CD4-positive, alpha-beta T cell treated with Interferon alpha-2 for 1 hour (primary cell): ENCODE measurements around the gene FUT8.
"Not testable (repeated sequence)": the region's sequence is repeated elsewhere in the genome, so short reads cannot be mapped to it uniquely, and the experiment has no call there.

Experiments used
- DNase-seq, 2 donors: peaks; one replicate each; pipeline ENCODE4 v3.0.0-alpha.2; 2020 to 2022

Gene FUT8

GRCh38 chr14:65627315-65627714 is 214.8 kb downstream of the FUT8 start:
- no peak for DNase-seq

DNA sequence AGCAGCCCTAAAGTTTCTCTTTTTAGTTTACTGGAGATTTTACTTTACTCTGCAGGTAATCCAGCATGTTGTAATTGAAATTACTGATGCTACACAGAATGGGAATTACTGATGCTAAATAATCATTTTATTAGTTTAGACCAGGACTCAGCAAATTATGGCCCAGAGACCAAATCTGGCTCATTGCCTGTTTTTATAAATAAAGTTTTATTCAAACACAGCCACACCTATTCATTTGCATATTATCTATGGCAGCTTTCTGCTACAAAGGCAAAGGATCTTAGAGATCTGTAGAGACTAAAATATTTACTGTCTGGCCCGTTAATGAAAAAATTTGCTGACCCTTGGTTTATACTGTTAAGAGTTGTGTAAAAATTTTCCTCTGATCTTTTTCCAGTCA is 216.1 kb downstream of the FUT8 start:
- DNase-seq = no peak

DNA sequence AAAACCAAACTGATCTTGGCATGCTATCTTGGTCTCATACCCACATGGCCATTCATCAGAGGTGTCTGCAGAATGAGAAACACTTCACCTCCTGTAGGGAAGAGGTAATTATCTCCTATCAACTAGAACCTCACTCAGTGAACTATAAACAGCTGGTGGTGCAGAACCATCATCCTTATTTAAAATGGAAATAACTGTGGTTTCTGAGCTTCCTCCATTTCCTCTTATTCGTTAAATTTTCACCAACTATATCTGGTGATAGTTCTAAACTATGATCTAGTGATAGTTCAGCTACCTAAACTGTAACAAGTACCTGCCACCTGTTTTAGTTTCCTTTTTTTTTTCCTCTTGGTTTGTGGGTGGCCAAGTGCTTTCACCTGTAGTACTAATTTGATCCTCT is 218.5 kb downstream of the FUT8 start:
- DNase-seq = no peak

DNA sequence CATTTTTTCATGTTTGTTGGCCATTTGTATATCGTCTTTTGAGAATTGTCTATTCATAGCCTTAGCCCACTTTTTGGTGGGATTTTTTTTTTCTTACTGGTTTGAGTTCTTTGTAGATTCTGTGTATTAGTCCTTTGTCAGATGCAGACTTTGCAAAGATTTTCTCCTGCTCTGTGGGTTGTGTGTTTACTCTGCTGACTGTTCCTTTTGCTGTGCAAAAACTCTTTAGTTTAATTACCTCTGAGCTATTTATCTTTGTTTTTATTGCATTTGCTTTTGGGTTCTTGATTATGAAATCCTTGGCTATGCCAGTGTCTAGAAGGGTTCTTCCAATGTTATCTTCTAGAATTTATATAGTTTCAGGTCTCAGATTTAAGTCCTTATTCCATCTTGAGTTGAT is 220.0 kb downstream of the FUT8 start:
- DNase-seq = no peak

GRCh38 chr14:65633666-65634065 is 221.1 kb downstream of the FUT8 start:
- DNase-seq = not testable (repeated sequence)

- peak; percentile 5 to 36 for DNase-seq
These were observed 225.2 kb downstream of the FUT8 start for GRCh38 chr14:65637780-65638179.

GRCh38 chr14:65639216-65639615 is 226.7 kb downstream of the FUT8 start:
- DNase-seq = no peak

DNA sequence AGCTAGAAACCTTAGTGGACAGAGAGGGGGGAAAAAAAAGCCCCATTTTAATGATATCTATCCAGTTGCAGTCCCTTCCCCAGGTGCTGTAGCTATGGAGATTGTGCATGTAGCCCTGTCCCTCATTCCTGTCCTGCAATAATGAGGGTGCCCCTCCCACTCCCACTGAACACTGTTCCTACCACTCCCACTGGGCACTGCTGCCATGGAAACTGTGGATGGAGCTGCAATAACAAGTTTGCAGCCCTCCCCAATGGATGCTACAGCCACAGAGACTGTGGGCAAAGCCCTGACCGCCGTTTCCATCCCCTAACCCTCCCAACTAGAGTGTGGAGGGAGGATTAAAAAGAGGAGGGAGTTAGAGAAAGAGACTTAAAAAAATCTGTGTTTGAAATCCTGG is 238.3 kb downstream of the FUT8 start:
- no peak for DNase-seq

- DNase-seq = no peak
These were observed 244.0 kb downstream of the FUT8 start for GRCh38 chr14:65656554-65656953.

DNA sequence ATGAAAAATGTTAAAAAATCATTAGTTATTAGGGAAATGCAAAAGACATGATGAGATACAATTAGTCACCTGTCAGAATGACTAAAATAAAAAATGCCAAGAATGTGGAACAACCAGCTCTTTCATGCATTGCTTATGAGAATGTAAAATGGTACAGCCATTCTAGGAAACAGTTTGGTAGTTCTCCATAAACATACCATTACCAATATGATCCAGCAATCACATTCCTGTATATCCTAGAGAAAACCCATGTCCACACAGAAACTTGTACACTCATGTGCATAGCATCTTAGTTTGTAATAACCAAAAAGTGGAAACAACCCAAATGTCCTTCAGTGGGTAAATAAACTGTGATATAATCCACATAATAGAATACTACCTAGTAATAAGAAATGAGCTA is 245.7 kb downstream of the FUT8 start:
- DNase-seq = no peak

- DNase-seq = no peak
These were observed 249.3 kb downstream of the FUT8 start for GRCh38 chr14:65661865-65662264.

DNA sequence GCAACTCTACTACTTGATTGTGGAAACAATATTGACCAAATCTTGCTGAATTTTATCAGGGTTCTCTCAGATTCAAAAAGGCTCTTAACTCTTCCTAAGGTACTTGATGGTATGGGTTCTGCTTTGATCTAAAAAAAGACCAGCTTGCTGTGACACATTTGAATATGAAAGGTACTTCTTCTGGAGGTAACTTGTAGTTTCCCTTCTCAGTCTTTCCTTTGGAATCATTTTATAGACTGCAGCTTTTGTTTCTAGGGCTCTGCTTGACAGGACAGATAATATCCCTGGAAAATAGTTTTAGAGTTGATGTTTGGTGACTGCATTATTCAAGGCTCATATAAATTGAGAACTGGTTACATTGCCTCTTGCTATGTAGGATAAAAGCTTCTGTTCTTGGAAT is 251.9 kb downstream of the FUT8 start:
- DNase-seq = no peak

- no peak for DNase-seq
These were observed 264.0 kb downstream of the FUT8 start for GRCh38 chr14:65676361-65677014.

GRCh38 chr14:65685572-65685971 is 273.0 kb downstream of the FUT8 start:
- DNase-seq = no peak

DNA sequence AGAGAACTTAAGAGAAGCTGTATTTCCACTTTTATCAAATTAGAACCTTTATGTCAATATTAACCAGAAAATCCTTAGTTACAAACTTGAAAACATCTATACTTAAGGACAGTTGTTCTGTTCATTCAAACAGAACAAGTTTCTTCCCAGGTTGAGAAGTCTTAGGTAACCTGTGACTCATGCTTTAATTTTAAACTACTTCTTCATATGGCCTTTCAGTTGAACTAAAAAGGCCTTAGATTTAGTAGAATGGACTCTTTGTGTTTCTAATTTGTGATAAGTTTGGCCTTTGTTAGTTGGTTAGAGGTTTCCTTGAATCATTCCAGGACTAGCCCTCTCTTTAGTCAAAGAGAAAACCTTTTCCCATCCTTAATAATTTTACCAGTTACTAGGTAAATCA is 274.2 kb downstream of the FUT8 start:
- no peak for DNase-seq

GRCh38 chr14:65689070-65689469 is 276.5 kb downstream of the FUT8 start:
- DNase-seq = no peak

GRCh38 chr14:65692566-65692965 is 280.0 kb downstream of the FUT8 start:
- DNase-seq = not testable (repeated sequence)

GRCh38 chr14:65696801-65697200 is 284.3 kb downstream of the FUT8 start:
- no peak for DNase-seq

DNA sequence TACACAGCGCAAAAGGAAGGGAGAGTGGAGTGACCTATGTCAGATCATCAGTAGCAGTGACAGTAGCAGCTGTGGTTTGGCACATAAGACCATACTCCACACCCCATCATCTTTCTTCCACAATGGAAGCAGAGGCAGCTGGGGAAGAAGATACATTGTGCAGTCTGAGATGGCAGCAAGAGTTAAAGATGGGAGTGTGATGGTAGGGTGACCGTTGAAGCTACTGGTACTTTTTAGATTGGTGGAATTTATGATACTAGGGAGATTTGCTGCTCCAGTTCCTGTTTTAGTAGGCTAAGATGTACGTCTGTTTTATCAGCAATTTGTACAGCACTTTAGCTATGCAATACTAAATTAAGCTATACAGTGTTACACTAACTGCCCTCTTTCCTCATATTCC is 291.0 kb downstream of the FUT8 start:
- no peak for DNase-seq

- DNase-seq = no peak
These were observed 291.5 kb downstream of the FUT8 start for GRCh38 chr14:65703996-65704395.

DNA sequence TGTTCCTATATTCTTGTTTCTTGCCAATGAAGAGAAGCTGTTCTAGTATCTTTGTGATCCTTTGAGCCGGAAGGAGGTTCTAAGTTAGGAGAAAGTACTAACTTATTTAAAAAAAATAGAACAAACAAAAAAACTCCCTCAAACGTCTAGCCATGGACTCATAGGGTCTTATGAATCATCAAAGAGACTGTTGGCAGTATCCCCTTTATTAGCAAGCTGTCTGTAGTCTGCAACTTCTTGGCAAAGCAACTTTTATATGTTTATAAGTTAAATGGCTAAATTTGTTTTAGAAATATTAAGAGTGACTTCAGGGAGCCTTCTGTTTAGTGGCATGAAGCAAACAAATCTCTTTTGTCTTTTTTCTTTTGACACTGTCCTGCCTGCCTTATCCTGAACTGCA is 291.9 kb downstream of the FUT8 start:
- no peak for DNase-seq

- no peak for DNase-seq
These were observed 292.3 kb downstream of the FUT8 start for GRCh38 chr14:65704850-65705249.

DNA sequence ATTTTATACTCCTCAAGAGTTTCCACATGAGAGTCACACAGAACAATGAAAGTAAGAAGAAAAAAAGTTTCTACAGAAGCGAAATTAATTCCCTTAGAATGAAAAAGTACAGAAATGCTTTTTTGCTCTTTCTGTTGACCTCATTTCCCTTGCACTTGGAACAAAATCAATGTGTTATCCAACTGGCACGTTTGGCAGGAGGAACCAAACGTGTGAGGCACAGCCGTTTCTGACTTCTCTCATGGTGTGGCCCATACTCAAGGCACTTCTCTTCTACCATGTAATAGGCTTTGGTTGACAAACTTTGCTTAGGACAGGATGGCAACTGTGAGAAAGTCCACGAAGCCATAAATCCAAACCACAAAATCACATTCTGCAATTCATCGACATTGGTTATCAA is 297.0 kb downstream of the FUT8 start:
- DNase-seq = no peak

- DNase-seq = not testable (repeated sequence)
These were observed 304.3 kb downstream of the FUT8 start for GRCh38 chr14:65716813-65717212.

DNA sequence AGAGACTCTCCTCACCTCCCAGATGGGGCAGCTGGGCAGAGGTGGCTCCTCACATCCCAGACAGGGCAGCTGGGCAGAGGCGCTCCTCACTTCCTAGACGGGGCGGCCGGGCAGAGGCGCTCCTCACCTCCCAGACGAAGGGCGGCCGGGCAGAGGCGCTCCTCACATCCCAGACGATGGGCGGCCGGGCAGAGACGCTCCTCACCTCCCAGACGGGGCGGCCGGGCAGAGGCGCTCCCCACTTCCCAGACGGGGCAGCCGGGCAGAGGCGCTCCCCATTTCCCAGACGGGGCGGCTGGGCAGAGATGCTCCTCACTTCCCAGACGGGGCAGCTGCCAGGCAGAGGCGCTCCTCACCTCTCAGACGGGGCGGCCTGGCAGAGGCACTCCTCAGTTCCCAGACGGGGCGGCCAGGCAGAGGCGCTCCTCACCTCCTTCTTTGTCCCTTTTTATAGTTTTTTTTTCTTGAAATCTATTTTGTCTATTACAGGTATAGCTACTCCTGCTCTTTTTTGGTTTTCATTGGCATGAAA is 304.9 kb downstream of the FUT8 start:
- not testable (repeated sequence) for DNase-seq
